Psoas muscle (tissue), 8 donors: ENCODE results near the gene SPATS2L. TPM values are rescaled to one million over a fixed set of nuclear protein-coding genes. Genes with fewer than 3 reads are reported as not detected.

Source experiments
- ATAC-seq, 4 donors: fragments of 200-7000 bp; cut with Tn5 transposase; one replicate each; pipeline ENCODE4 v1.9.1; 2020; ENCODE audit warnings: moderate library complexity in 3 of 4, mild to moderate bottlenecking in 2 of 4
- DNase-seq, 2 donors: peaks; one replicate each; pipeline ENCODE4 v3.0.0-alpha.2; 2020
- H3K27ac ChIP-seq: fragments of 200-600 bp; one replicate; pipeline ENCODE4 v1.8.0; 2022
- H3K27me3 ChIP-seq, 3 donors: fragments of 200-600 bp in 1 of 3; one replicate each; pipeline versions ENCODE4 v1.6.1 to v1.8.0; 2013 to 2022; ENCODE audit warnings: low read length in 2 of 3, mild to moderate bottlenecking in 2 of 3, moderate library complexity in 1 of 3; ENCODE audit not compliant: insufficient read depth in 3 of 3
- H3K36me3 ChIP-seq, 2 donors: fragments of 200-600 bp in 1 of 2; one replicate each; pipeline versions ENCODE4 v1.6.1 to v1.8.0; 2013 to 2022; ENCODE audit warnings: low read depth in 1 of 2, mild to moderate bottlenecking in 1 of 2, moderate library complexity in 1 of 2; ENCODE audit not compliant: insufficient read depth in 1 of 2
- H3K4me1 ChIP-seq: fragments of 200-600 bp; one replicate; pipeline ENCODE4 v1.8.0; 2022
- H3K4me3 ChIP-seq: fragments of 200-600 bp; one replicate; pipeline ENCODE4 v1.8.0; 2022; ENCODE audit warnings: mild to moderate bottlenecking
- H3K9me3 ChIP-seq: fragments of 200-600 bp; one replicate; pipeline ENCODE4 v1.8.0; 2022
- CTCF ChIP-seq: fragments of 200-600 bp; IDR thresholded peaks from one replicate; pipeline ENCODE4 v1.8.0; 2022; ENCODE audit warnings: antibody characterized with exemption
- WGBS, 3 donors: extraction: QIAGEN DNeasy Blood & Tissue Kit; methylation state at CpG; one replicate each; pipeline versions ENCODE4 v1.1.6 to v1.1.7; 2013; 5-methylcytosine and 5-hydroxymethylcytosine counted together
- intact Hi-C, 2 donors: fragments of 100-400 bp; cut with DNase I; formaldehyde crosslinking; loops; one replicate each; pipeline versions ENCODE4 v1.11.0 to v1.14.2; 2022
- polyA plus RNA-seq, 3 donors: library from polyadenylated mRNA; stranded (reverse); fragments of 200-250 nt; gene quantifications; one replicate each; pipeline ENCODE4 v1.2.3, GENCODE V29; 2013
- total RNA-seq, 4 donors: library from RNA; stranded (reverse); fragmentation: NEBNext Ultra II Directional in 2 of 4; extraction: Animal tissue kit (Norgen Biotek cat#: 25700) in 2 of 4; gene quantifications; one replicate each; pipeline versions ENCODE4 v1.2.1 to v1.2.4, GENCODE V29; 2021 to 2023
- donor health status: healthy with polysubstance abuse.
- donor health status: DM: no; HTN: no; CAD: no; lungs with moderate emphysema.
- donor health status: Bipolar disorder and iron deficiency.
- donor health status: healthy.
- donor health status: DM: yes; HTN: yes; CAD: no.
- donor health status: DM: no; HTN: no; CAD: no.
- donor health status: DM: no; HTN: no; CAD: no.
- donor health status: DM: yes; HTN: yes; CAD: no.

The SPATS2L gene
- total and polyA plus RNA-seq, 7 donors, result 34.2 to 286 (median 60.2) TPM

GRCh38 chr2:200419325-200419724, 112.8 kb downstream of the SPATS2L start:
- Histone ChIP-seq H3K4me1 (no peaks in the 10 kb centered on the region), H3K27me3 (no peaks in the 10 kb centered on the region), H3K27ac (no peak overlapping the region), H3K4me3 (no peak overlapping the region), H3K36me3 (peaks cover 14 to 67% of the 10 kb centered on the region in 2 donors), H3K9me3 (no peaks in the 10 kb centered on the region)
- ATAC-seq, result no peak
- no peak for DNase-seq
- intact Hi-C loops, result no loop called here
- TF ChIP-seq CTCF, result no peak
- WGBS, 3 donors, result 73 to 80% (median 73%) methylated on average over 9 of the region's 9 CpGs

DNA sequence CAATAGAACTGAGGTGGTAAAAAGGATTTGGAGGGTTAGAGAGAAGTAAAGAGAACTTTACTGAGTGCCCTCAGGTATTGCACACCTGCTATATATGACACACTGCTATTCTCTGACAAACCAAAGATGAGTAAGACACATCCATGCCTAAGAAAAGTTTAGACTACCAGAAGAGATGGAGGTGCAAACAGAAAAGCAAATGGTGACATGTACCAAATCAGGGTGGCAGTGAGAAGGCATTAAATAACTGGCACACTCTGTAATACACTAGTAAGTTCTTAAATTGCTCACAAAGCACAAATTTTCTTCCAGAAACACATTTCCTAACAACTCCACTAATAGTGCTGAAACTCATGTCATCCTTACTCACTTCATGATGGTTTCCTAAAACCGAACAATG, 114.8 kb downstream of the SPATS2L start:
- H3K27ac ChIP-seq, result no peak overlapping the region
- no peaks in the 10 kb centered on the region for H3K9me3 ChIP-seq
- DNase-seq (no peak), ATAC-seq (no peak)
- no peaks in the 10 kb centered on the region for H3K27me3 ChIP-seq
- intact Hi-C loops, result no loop called here
- TF ChIP-seq CTCF, result no peak
- peaks cover 14 to 75% of the 10 kb centered on the region in 2 donors for H3K36me3 ChIP-seq
- 90 to 97% (median 97%) methylated on average over 1 of the region's 1 CpG for WGBS, 3 donors
- H3K4me3 ChIP-seq, result no peak overlapping the region
- H3K4me1 ChIP-seq, result no peaks in the 10 kb centered on the region

DNA sequence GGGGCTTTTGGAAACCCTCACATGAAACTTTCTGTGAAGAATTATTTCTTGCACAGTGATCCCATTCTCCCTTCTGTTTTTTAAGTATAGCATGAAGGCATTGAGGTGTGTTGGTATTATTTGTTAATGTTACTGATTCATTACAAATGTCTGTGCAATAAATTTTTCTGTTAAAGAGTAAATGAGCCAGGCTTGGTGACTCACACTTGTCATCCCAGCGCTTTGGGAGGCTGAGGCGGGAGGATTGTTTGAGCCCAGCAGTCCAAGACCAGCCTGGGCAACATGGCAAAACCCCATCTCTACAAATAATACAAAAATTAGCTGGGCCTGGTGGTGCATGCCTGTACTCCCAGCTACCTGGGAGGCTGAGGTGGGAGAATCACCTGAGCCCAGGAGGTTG, 115.6 kb downstream of the SPATS2L start:
- no peaks in the 10 kb centered on the region for H3K27me3 ChIP-seq
- no peaks in the 10 kb centered on the region for H3K9me3 ChIP-seq
- intact Hi-C loops, result no loop called here
- H3K4me3 ChIP-seq, result no peak overlapping the region
- 95 to 99% (median 98%) methylated on average over 2 of the region's 2 CpGs for WGBS, 3 donors
- no peak overlapping the region for H3K27ac ChIP-seq
- no peaks in the 10 kb centered on the region for H3K4me1 ChIP-seq
- no peak for ATAC-seq
- DNase-seq, result no peak
- TF ChIP-seq CTCF, result no peak
- peaks cover 12 to 69% of the 10 kb centered on the region in 2 donors for H3K36me3 ChIP-seq

GRCh38 chr2:200422532-200423261, 116.2 kb downstream of the SPATS2L start:
- Histone ChIP-seq H3K27me3 (no peaks in the 10 kb centered on the region), H3K36me3 (peaks cover 10 to 64% of the 10 kb centered on the region in 2 donors), H3K4me3 (no peak overlapping the region), H3K4me1 (no peaks in the 10 kb centered on the region), H3K9me3 (no peaks in the 10 kb centered on the region), H3K27ac (no peak overlapping the region)
- TF ChIP-seq CTCF, result no peak
- DNase-seq (no peak), ATAC-seq (no peak)
- intact Hi-C loops, result no loop called here
- 88 to 92% (median 91%) methylated on average over 7 of the region's 7 CpGs for WGBS, 3 donors

DNA sequence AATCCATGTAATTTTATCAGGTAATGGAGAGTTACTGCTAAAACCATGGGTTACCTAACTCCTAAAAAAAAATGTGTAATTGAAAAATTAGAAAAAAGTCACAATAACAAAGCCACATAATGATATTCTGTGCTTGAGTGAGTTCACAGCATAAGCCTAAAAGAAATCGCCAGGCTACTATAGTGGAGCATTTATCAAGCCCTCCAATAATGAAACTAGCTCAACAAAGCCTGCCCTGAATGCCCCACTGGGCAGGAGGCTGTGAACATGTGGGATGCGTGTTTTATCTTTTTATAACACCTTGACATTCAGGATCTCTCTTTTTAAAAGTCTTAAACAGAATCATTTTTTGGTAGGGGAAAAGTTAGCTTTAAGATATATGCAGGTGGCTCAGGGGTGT, 117.0 kb downstream of the SPATS2L start:
- H3K36me3 ChIP-seq, result peaks cover 14 to 63% of the 10 kb centered on the region in 2 donors
- no peak for ATAC-seq
- WGBS, 3 donors, result 91 to 97% (median 92%) methylated on average over 2 of the region's 2 CpGs

More for the DNA sequence above, 117.0 kb downstream of the SPATS2L start:
- TF ChIP-seq CTCF, result no peak
- Histone ChIP-seq H3K4me1 (no peaks in the 10 kb centered on the region), H3K9me3 (no peaks in the 10 kb centered on the region), H3K27ac (no peak overlapping the region), H3K4me3 (no peak overlapping the region), H3K27me3 (no peaks in the 10 kb centered on the region)
- DNase-seq, result no peak
- intact Hi-C loops, result no loop called here
